Measurements from ENCODE around the gene CGNL1.

CGNL1 gene

GRCh38 chr15:57527382-57528091, 151.2 kb downstream of the CGNL1 start:
- peak; percentile 84 for DNase-seq (ENCODE audit: low read depth)

GRCh38 chr15:57528940-57529565, 152.7 kb downstream of the CGNL1 start:
- DNase-seq (ENCODE audit: low read depth) = no peak

- DNase-seq (ENCODE audit: low read depth) = no peak
Observed at GRCh38 chr15:57529748-57530147, 153.4 kb downstream of the CGNL1 start.

- DNase-seq (ENCODE audit: low read depth) = no peak
Observed at GRCh38 chr15:57532731-57533447, 156.6 kb downstream of the CGNL1 start.

GRCh38 chr15:57533448-57533799, 157.1 kb downstream of the CGNL1 start:
- no peak for DNase-seq (ENCODE audit: low read depth)

- peak; percentile 43 for DNase-seq (ENCODE audit: low read depth)
Observed at GRCh38 chr15:57534281-57534680, 158.0 kb downstream of the CGNL1 start.

- peak; percentile 98 for DNase-seq (ENCODE audit: low read depth)
Observed at GRCh38 chr15:57537072-57537471, 160.8 kb downstream of the CGNL1 start.

GRCh38 chr15:57537488-57538264, 161.4 kb downstream of the CGNL1 start:
- no peak for DNase-seq (ENCODE audit: low read depth)

GRCh38 chr15:57538265-57538529, 161.9 kb downstream of the CGNL1 start:
- no peak for DNase-seq (ENCODE audit: low read depth)

- no peak for DNase-seq (ENCODE audit: low read depth)
Observed at GRCh38 chr15:57538821-57539220, 162.5 kb downstream of the CGNL1 start.

- no peak for DNase-seq (ENCODE audit: low read depth)
Observed at GRCh38 chr15:57540211-57540610, 163.9 kb downstream of the CGNL1 start.

GRCh38 chr15:57540736-57541135, 164.4 kb downstream of the CGNL1 start:
- DNase-seq (ENCODE audit: low read depth) = no peak

GRCh38 chr15:57541271-57541670, 165.0 kb downstream of the CGNL1 start:
- DNase-seq (ENCODE audit: low read depth) = no peak

GRCh38 chr15:57541805-57542504, 165.7 kb downstream of the CGNL1 start:
- peak; percentile 76 for DNase-seq (ENCODE audit: low read depth)

- DNase-seq (ENCODE audit: low read depth) = no peak
Observed at GRCh38 chr15:57542505-57542817, 166.2 kb downstream of the CGNL1 start.

- DNase-seq (ENCODE audit: low read depth) = no peak
Observed at GRCh38 chr15:57544848-57545480, 168.7 kb downstream of the CGNL1 start.

- DNase-seq (ENCODE audit: low read depth) = no peak
Observed at GRCh38 chr15:57545995-57546394, 169.7 kb downstream of the CGNL1 start.

GRCh38 chr15:57547243-57547755, 171.0 kb downstream of the CGNL1 start:
- no peak for DNase-seq (ENCODE audit: low read depth)

- DNase-seq (ENCODE audit: low read depth) = no peak
Observed at GRCh38 chr15:57548351-57548750, 172.0 kb downstream of the CGNL1 start.

GRCh38 chr15:57548835-57549234, 172.5 kb downstream of the CGNL1 start:
- DNase-seq (ENCODE audit: low read depth) = no peak

- DNase-seq (ENCODE audit: low read depth) = no peak
Observed at GRCh38 chr15:57549935-57550334, 173.6 kb downstream of the CGNL1 start.

GRCh38 chr15:57550640-57551039, 174.3 kb downstream of the CGNL1 start:
- DNase-seq (ENCODE audit: low read depth) = no peak
